Activated CD8-positive, alpha-beta memory T cell treated with anti-CD3 and anti-CD28 coated beads, Interleukin-2, amount 50 U/mL, for 4 hours (primary cell): ENCODE data around the gene IGF2BP3.
A peak's percentile ranks its signal among the peaks of the same experiment; 100 is the strongest.
"Not testable (repeated sequence)": the region's sequence is repeated elsewhere in the genome, so short reads cannot be mapped to it uniquely, and the experiment has no call there.

ENCODE experiments used
- DNase-seq: peaks from one replicate; pipeline ENCODE4 v3.0.0-alpha.2; 2020

IGF2BP3 gene

DNA sequence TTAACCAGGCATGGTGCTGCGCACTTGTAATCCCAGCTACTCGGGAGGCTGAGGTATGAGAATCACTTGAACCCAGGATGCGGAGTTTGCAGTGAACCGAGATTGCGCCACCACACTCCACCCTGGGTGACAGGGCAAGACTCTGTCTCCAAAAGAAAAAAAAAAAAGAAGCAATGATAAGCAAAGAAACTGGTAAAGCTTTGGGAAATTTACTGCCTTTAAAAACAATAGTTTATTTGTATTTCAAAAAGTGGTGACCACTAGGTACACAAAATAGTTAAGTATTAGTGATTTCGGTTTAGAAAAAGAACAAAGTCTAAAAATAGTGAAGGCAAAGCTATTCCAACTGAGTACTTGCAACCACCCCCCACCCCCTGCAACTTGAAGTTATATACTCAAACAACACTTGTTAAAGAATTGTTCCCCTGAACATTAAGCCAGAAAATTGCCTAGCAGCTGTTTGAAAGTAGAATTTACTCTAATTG lies 133.4 kb downstream of the IGF2BP3 start:
- no peak for DNase-seq

DNA sequence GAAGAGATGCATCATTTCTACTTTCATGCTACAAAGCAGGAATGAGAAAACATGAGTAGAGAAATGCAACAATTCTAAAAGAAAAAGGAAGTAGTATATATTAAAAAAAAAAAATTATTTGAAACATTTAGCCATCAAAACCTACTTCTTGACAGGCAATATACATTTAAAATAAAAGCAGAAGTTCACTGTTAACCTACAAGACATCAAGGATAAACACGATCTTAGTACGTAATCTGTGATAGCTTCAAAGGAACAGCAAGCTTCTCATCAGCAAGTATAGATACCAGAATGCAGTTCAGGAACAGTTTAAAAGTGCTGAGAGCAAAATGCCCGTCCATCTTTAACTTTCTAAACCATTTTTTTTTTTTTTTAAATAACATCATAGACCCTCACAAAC lies 134.2 kb downstream of the IGF2BP3 start:
- DNase-seq, result no peak

GRCh38 chr7:23335621-23336020 lies 134.7 kb downstream of the IGF2BP3 start:
- no peak for DNase-seq

DNA sequence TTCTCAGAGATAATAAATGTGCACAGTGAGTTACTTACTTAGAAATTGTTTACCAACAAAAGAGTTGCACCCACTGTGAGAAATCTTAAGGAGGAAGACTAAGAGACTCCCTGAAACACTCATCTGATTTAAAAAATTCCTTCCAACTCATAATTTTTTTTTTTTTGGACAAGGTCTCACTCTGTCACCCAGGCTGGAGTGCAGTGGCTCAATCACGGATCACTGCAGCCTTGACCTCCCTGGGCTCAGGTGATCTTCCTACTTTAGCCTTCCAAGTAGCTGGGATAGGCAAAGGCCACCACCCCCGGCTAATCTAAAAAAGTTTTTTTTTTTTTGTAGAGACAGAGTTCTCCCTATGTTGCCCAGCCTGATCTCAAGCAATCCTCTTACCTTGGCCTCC lies 135.2 kb downstream of the IGF2BP3 start:
- no peak for DNase-seq

- no peak for DNase-seq
These were observed 135.7 kb downstream of the IGF2BP3 start for GRCh38 chr7:23334482-23335056.

DNA sequence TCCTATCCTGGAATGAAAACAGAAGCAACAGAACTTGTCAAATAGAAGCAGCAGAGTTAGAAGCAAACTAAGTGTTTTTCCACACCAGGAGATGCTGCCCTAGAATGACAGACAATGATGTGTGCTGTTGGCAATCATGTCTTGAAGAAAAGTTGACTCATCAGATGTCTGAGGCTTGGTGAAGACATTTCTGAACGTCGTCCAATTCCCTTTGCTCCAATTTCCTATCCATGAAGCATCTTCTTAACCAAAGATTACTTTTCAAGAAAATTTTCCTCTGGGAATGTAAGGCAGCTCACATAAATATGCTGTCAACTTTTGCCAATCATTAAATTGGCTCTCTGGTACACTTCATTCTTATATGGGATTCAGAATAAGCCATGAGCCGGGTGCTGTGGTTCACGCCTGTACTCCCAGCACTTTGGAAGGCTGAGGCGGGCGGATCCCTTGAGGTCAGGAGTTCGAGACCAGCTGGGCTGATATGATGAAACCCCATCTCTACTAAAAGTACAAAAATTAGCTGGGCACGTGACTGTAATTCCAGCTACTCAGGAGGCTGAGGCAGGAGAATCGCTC lies 136.5 kb downstream of the IGF2BP3 start:
- no peak for DNase-seq

DNA sequence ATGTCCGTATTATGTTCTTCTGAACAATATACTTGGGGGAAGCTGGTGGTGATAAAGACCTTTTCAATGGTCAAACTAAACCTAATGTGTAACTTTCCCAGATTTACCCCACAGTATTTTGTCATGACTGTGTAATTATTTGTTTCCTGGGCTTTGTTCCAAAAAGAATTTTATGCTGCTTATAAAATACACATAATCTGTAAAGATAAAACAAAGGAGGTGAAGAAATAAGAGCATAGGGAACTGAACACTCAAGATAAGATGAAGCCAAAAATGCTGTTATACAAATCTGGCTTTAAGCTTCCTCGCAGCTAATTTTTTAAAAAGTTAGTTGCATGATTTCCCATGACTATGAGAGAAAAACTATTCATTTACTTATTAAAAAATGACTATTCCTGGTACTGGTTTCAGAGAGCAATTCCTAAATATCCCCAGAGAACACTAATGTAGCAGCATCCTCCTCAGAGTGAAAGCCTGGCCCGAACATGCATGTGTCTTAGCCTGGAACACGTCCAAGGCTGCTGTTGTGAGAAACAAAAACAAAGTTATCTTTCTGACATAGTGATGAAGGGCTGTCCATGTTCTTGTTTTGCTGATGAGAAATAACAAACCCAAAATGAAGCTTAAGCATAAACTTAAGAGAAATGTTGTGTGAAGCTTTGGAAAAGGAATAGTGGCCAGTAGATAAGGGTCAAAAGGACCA lies 137.2 kb downstream of the IGF2BP3 start:
- no peak for DNase-seq

DNA sequence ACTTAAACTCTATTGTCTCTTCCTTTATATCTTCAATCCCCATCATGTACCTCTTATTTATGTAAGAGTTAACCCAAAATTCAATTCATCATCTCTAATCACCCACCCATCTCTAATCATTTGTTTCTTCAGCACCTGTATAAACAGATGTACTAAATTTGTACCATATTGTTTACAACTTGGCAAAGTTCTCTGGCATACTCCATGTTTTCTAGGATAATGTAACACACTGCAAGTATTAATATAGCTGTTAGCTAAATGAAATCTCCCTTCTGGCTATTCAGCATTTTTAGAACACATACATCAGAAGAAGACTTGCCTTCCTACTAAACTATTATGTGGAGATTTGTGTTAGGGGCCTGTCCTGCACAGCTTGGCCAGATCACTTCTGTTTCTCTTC lies 138.1 kb downstream of the IGF2BP3 start:
- DNase-seq, result no peak

DNA sequence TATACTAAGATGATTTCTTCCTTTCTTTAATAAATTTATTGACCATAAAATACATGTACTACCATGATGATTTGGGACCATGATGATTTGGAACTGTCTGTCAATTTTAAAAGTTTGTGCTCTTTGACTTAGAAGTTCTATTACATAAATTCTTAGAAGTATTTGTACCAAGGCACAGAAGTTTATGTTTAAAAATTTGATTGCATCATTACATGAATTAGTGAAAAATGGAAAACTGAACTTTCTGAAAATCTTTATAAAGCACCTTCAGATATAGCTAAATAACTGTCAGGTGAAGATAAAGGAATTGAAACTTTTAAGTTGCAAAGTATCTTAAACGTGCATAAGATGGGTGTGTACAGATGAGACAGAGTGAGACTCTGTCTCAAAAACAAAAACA lies 139.2 kb downstream of the IGF2BP3 start:
- DNase-seq, result no peak

GRCh38 chr7:23315366-23315765 lies 154.9 kb downstream of the IGF2BP3 start:
- DNase-seq, result no peak

DNA sequence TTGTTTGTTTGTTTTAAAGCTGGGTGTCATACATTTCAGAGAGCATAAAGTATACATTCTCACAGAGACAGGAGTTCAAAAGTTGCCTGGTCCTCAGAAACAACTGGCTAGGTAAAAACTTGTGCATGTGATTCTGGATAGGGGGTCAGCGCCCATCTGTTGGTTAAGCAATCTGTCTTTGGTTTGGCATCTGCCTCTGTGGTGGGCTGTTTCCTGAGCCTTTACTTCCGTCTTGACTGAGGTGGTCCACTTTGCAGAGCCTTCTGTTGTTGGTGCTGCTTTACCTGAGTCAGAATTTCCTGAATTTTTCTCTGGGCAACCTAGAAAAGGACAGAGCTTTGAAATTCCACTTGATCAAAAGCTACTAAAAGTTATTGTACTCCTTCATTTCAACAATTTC lies 158.2 kb downstream of the IGF2BP3 start:
- not testable (repeated sequence) for DNase-seq

- no peak for DNase-seq
These were observed 161.5 kb downstream of the IGF2BP3 start for GRCh38 chr7:23308754-23309153.

DNA sequence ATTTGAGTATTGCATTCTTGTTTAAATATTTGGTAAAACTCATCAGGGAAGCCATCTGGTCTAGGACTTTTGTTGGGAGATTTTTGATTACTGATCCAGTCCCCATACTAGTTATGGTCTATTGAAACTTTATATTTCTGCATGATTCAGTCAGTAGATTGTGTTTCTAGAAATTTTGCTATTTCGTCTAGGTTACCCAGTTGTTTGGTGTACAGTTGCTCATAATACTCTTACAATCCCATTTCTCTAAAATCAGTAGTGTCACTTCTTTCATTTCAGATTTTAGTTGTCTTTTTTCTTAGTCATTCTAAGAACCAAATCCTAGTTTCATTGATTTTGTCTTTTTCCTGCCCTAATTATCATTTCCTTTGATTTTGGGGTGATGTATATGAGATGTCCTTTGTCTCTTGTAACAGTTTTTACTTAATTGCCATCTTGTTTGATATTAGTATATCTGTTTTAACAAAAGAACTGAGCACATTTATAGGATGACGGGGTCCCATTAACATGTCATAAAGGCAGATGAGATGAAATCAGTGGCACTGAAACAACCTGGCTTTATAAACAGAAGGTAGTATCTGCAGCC lies 163.3 kb downstream of the IGF2BP3 start:
- DNase-seq, result no peak

DNA sequence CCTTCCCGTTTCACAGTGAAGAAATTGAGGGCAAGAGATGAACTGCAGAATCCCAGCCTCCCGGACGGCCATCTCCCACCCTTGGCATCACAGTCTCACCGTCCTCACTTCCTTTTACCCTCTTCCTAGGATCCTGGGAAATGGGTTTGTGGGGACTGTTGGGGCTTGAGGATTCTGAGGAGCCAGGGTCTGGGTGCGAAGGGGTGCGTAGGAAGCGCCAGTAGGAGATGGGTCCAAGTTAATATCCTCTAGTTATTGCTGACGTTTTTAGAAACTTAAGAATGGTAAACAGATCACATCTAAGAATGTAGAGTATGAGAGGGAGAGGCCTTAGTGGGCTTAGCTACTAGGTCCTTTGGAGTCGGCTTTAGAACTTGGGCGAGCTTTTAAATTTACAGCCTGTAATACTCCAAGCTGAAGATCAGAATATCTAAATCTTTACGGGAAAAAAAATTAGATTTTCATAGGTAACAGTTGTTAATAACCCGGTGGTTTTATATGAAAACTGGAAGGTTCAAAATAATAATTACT lies 170.5 kb downstream of the IGF2BP3 start:
- DNase-seq, result no peak

- DNase-seq, result peak; percentile 97
These were observed 171.2 kb downstream of the IGF2BP3 start, which contains the start of gene MALSU1 for GRCh38 chr7:23298885-23299769. Gene MALSU1, plus strand, starts transcription at chr7:23299339. Its CDS starts 14 bp downstream, at chr7:23299353.

- no peak for DNase-seq
These were observed 172.0 kb downstream of the IGF2BP3 start for GRCh38 chr7:23298141-23298881.

GRCh38 chr7:23295401-23295697 lies 174.9 kb downstream of the IGF2BP3 start:
- no peak for DNase-seq

- DNase-seq, result no peak
These were observed 175.5 kb downstream of the IGF2BP3 start for GRCh38 chr7:23294549-23295400.

DNA sequence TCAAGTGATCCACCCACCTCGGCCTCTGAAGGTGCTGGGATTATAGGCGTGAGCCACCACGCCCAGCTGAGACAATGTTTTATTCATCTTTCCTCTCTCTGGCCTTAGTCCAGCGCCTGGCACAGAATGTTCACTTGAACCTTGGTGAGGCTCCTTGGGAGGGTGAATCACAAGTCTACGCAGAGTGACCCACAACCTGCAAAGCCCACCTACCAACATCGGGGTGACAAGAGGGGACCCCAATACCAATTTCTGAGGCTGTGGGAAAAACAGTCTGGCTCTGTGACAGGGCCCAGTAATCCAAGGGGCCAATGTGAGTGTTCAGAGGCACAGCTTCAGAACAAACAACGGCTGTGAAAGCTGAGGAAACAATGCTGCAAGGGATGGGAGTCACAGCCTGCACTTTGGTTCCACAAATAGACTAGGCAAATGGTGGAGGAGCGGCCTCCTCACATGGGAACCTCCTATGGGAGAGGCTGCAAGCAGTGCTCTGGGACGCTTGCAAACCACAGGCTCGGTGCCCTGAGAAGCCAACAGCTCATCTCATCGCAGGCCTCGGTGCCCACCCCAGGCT lies 176.7 kb downstream of the IGF2BP3 start:
- DNase-seq, result no peak

- no peak for DNase-seq
These were observed 177.7 kb downstream of the IGF2BP3 start for GRCh38 chr7:23292623-23293022.
